Measurements from ENCODE around the gene CASR.

CASR gene

DNA sequence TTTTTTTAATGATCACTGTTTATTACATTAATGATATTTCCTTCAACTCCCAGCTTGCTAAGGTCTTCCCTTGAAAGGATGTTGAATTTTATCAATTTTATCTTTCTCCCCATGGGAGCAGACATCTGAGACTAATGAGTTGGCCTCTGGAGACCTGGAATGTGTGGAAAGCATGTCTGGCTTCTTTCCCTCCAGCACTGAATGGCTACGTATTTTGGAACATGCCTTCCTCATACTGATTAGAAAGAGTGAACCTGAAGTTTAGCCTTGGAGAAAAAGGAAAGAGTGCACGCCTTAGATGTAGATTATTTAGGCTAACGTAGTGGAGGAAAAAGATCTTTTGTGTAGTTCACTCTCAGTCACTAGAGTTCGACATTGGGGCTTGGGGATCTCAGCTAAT lies 25.1 kb downstream of the CASR start:
- Histone ChIP-seq H3K9me3 (ENCODE audit: insufficient read depth, low read depth, low read length) (no peaks in the 10 kb centered on the region), H4K12ac (ENCODE audit: low read depth, low read length) (no peak overlapping the region), H2BK120ac (ENCODE audit: insufficient read depth, low read length, poor library complexity) (no peak overlapping the region), H2BK5ac (ENCODE audit: low read depth, low read length, poor library complexity) (peak overlapping the region; percentile 61), H3K27ac (ENCODE audit: low read depth, low read length) (peak overlapping the region; percentile 85), H3K14ac (ENCODE audit: low read length) (no peak overlapping the region), H4K8ac (ENCODE audit: low read depth, low read length) (no peak overlapping the region), H3K4me3 (ENCODE audit: low read depth, low read length) (no peak overlapping the region), H2BK12ac (ENCODE audit: low read length) (peak overlapping the region; percentile 11), H3K79me1 (ENCODE audit: low read length) (peaks cover 4% of the 10 kb centered on the region), H3K79me2 (ENCODE audit: control insufficient read depth, insufficient read depth, low read length, poor library complexity) (no peaks in the 10 kb centered on the region), H3K4ac (ENCODE audit: low read depth, low read length) (no peak overlapping the region), H3K23ac (ENCODE audit: low read length) (no peak overlapping the region), H2AK5ac (ENCODE audit: low read length) (no peak overlapping the region), H3K36me3 (ENCODE audit: control insufficient read depth in 1 of 2, insufficient read depth in 2 of 2, low read length in 2 of 2) (no peaks in the 10 kb centered on the region), H3K9ac (ENCODE audit: low read length) (no peak overlapping the region), H3K18ac (ENCODE audit: low read length) (no peak overlapping the region), H3K4me1 (ENCODE audit: control insufficient read depth in 1 of 2, insufficient read depth in 2 of 2, low read length in 2 of 2) (peaks cover 3 to 4% of the 10 kb centered on the region in 2 experiments), H2AFZ (ENCODE audit: insufficient read depth, low read length, poor library complexity) (no peak overlapping the region), H3K4me2 (ENCODE audit: low read length) (peak overlapping the region; percentile 31), H3K27me3 (ENCODE audit: insufficient read depth, low read length) (no peaks in the 10 kb centered on the region), H4K91ac (ENCODE audit: low read depth, low read length) (no peak overlapping the region)
- no CpG with 5 or more reads among the region's 4 CpGs for WGBS (ENCODE audit: extremely low coverage, insufficient coverage, insufficient read length)
- DNase-seq, result peak; percentile 66 to 75

DNA sequence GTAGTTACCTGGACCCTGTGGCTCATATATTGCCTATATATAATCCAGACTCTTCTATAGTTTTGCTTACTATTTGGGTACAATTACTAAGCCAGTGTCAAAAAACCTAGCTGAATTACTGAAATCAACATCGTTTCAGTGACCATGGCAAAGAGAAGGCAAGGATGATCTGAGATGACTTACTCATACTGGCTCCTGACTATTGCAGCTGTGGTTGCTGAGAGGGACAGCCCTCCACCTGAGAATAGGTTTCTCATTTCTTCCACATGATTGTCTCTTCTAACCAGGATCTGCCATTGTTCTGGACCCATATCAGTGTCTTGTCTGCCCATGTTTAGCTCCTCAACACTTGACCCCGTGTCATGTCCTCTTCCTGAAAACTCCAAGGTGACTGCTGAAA lies 30.2 kb downstream of the CASR start:
- Histone ChIP-seq H3K36me3 (ENCODE audit: control insufficient read depth in 1 of 2, insufficient read depth in 2 of 2, low read length in 2 of 2) (no peaks in the 10 kb centered on the region), H3K27me3 (ENCODE audit: insufficient read depth, low read length) (no peaks in the 10 kb centered on the region), H3K4ac (ENCODE audit: low read depth, low read length) (no peak overlapping the region), H3K9me3 (ENCODE audit: insufficient read depth, low read depth, low read length) (no peaks in the 10 kb centered on the region), H4K12ac (ENCODE audit: low read depth, low read length) (no peak overlapping the region), H3K4me2 (ENCODE audit: low read length) (no peak overlapping the region), H2AFZ (ENCODE audit: insufficient read depth, low read length, poor library complexity) (no peak overlapping the region), H4K91ac (ENCODE audit: low read depth, low read length) (no peak overlapping the region), H3K14ac (ENCODE audit: low read length) (no peak overlapping the region), H4K8ac (ENCODE audit: low read depth, low read length) (no peak overlapping the region), H3K4me1 (ENCODE audit: control insufficient read depth in 1 of 2, insufficient read depth in 2 of 2, low read length in 2 of 2) (peaks cover 10 to 13% of the 10 kb centered on the region in 2 experiments), H3K9ac (ENCODE audit: low read length) (no peak overlapping the region), H3K79me1 (ENCODE audit: low read length) (peaks cover 13% of the 10 kb centered on the region), H2BK5ac (ENCODE audit: low read depth, low read length, poor library complexity) (no peak overlapping the region), H2AK5ac (ENCODE audit: low read length) (peak overlapping the region; percentile 41), H3K79me2 (ENCODE audit: control insufficient read depth, insufficient read depth, low read length, poor library complexity) (no peaks in the 10 kb centered on the region), H3K27ac (ENCODE audit: low read depth, low read length) (no peak overlapping the region), H2BK12ac (ENCODE audit: low read length) (peak overlapping the region; percentile 9), H3K18ac (ENCODE audit: low read length) (no peak overlapping the region), H3K4me3 (ENCODE audit: low read depth, low read length) (no peak overlapping the region), H2BK120ac (ENCODE audit: insufficient read depth, low read length, poor library complexity) (no peak overlapping the region), H3K23ac (ENCODE audit: low read length) (no peak overlapping the region)
- no peak for DNase-seq
- no CpG with 5 or more reads among the region's 2 CpGs for WGBS (ENCODE audit: extremely low coverage, insufficient coverage, insufficient read length)

DNA sequence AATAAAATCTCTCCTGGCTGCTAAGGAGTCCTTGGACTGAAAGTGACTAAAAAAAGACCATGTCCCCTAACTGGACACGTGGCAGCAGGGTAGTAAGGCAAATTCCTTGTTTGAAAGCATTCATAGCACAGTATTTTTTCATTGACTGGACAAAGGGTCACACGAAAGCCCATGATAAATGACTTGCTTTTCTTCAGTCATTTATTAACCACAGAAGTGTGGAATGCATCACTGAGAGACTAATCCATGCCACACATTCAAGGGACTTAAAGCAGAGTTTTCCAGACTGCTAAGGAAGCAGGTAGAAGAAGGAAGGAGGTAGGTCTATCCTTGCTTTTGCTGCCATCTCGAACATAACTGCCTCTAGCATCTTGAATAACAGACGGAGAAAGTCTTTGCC lies 31.2 kb downstream of the CASR start:
- Histone ChIP-seq H3K79me2 (ENCODE audit: control insufficient read depth, insufficient read depth, low read length, poor library complexity) (no peaks in the 10 kb centered on the region), H2AFZ (ENCODE audit: insufficient read depth, low read length, poor library complexity) (no peak overlapping the region), H4K12ac (ENCODE audit: low read depth, low read length) (no peak overlapping the region), H2BK5ac (ENCODE audit: low read depth, low read length, poor library complexity) (no peak overlapping the region), H3K9ac (ENCODE audit: low read length) (no peak overlapping the region), H3K4me1 (ENCODE audit: control insufficient read depth in 1 of 2, insufficient read depth in 2 of 2, low read length in 2 of 2) (peaks cover 12 to 14% of the 10 kb centered on the region in 2 experiments), H2BK12ac (ENCODE audit: low read length) (no peak overlapping the region), H2BK120ac (ENCODE audit: insufficient read depth, low read length, poor library complexity) (no peak overlapping the region), H3K4ac (ENCODE audit: low read depth, low read length) (no peak overlapping the region), H3K27me3 (ENCODE audit: insufficient read depth, low read length) (no peaks in the 10 kb centered on the region), H3K4me2 (ENCODE audit: low read length) (no peak overlapping the region), H3K27ac (ENCODE audit: low read depth, low read length) (no peak overlapping the region), H2AK5ac (ENCODE audit: low read length) (no peak overlapping the region), H4K91ac (ENCODE audit: low read depth, low read length) (no peak overlapping the region), H4K8ac (ENCODE audit: low read depth, low read length) (no peak overlapping the region), H3K18ac (ENCODE audit: low read length) (no peak overlapping the region), H3K79me1 (ENCODE audit: low read length) (peaks cover 8% of the 10 kb centered on the region), H3K9me3 (ENCODE audit: insufficient read depth, low read depth, low read length) (no peaks in the 10 kb centered on the region), H3K23ac (ENCODE audit: low read length) (no peak overlapping the region), H3K4me3 (ENCODE audit: low read depth, low read length) (no peak overlapping the region), H3K36me3 (ENCODE audit: control insufficient read depth in 1 of 2, insufficient read depth in 2 of 2, low read length in 2 of 2) (no peaks in the 10 kb centered on the region), H3K14ac (ENCODE audit: low read length) (no peak overlapping the region)
- no CpG with 5 or more reads among the region's 4 CpGs for WGBS (ENCODE audit: extremely low coverage, insufficient coverage, insufficient read length)
- no peak for DNase-seq

DNA sequence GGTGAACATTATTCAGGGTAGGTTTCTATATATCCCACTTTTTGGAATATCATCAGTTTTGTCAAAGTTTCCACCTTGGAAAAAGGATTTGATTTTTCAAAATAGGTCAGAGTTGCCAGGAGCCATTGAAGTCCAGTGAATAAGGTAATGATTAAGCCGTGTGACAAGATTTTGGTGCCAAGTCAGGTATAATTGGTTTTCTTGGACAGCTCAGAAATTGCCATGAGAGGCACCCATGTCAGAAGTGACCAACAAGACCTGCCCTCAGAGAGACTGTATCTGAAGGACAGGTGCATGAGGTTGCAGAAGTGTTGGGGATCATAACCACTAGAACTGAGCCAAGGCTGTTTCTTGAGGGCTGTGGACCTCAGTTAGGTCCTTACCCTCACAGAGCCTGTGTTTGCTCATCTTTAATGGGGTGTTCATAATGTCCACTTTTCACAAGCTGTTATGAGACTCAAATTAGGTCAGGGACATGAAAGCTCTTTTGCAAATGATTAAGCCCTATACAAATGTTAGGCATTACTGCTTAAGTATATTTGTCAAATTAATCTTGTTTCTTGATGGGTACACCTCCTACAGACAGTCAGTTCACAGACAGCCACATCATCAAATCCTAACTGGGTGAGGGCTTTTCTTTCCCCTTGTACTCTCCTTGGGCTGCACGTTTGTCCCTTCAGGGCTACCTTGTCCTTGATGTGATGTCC lies 32.3 kb downstream of the CASR start:
- Histone ChIP-seq H3K4me1 (ENCODE audit: control insufficient read depth in 1 of 2, insufficient read depth in 2 of 2, low read length in 2 of 2) (peaks cover 14 to 16% of the 10 kb centered on the region in 2 experiments), H3K36me3 (ENCODE audit: control insufficient read depth in 1 of 2, insufficient read depth in 2 of 2, low read length in 2 of 2) (no peaks in the 10 kb centered on the region), H3K23ac (ENCODE audit: low read length) (no peak overlapping the region), H3K9ac (ENCODE audit: low read length) (no peak overlapping the region), H2AFZ (ENCODE audit: insufficient read depth, low read length, poor library complexity) (no peak overlapping the region), H3K27me3 (ENCODE audit: insufficient read depth, low read length) (no peaks in the 10 kb centered on the region), H2AK5ac (ENCODE audit: low read length) (no peak overlapping the region), H3K79me1 (ENCODE audit: low read length) (peaks cover 8% of the 10 kb centered on the region), H3K9me3 (ENCODE audit: insufficient read depth, low read depth, low read length) (no peaks in the 10 kb centered on the region), H3K27ac (ENCODE audit: low read depth, low read length) (no peak overlapping the region), H3K4me3 (ENCODE audit: low read depth, low read length) (no peak overlapping the region), H3K18ac (ENCODE audit: low read length) (no peak overlapping the region), H4K8ac (ENCODE audit: low read depth, low read length) (no peak overlapping the region), H2BK5ac (ENCODE audit: low read depth, low read length, poor library complexity) (no peak overlapping the region), H4K91ac (ENCODE audit: low read depth, low read length) (peak overlapping the region; percentile 50), H3K79me2 (ENCODE audit: control insufficient read depth, insufficient read depth, low read length, poor library complexity) (no peaks in the 10 kb centered on the region), H3K14ac (ENCODE audit: low read length) (peak overlapping the region; percentile 11), H2BK12ac (ENCODE audit: low read length) (peak overlapping the region; percentile 55), H3K4me2 (ENCODE audit: low read length) (no peak overlapping the region), H3K4ac (ENCODE audit: low read depth, low read length) (no peak overlapping the region), H2BK120ac (ENCODE audit: insufficient read depth, low read length, poor library complexity) (peak overlapping the region; percentile 74), H4K12ac (ENCODE audit: low read depth, low read length) (no peak overlapping the region)
- DNase-seq, result no peak
- WGBS (ENCODE audit: extremely low coverage, insufficient coverage, insufficient read length), result no CpG with 5 or more reads among the region's 2 CpGs

Data from trophoblast cell (in vitro differentiated cells and primary cell).